Endothelial cell of umbilical vein (primary cell): ENCODE data around the gene HESX1. TPM values are rescaled to one million over a fixed set of nuclear protein-coding genes. Genes with fewer than 3 reads are reported as not detected.

Experiments
- BruUV-seq: library from RNA; stranded (reverse); fragments of 400-500 nt; replicated peaks from 2 replicates; lab custom pipeline; 2021; lab: Mats Ljungman, UMichigan
- CTCF ChIA-PET: fragments of 300-600, 350-600 bp; sonication (Branson Sonifier 250); formaldehyde crosslinking; loops from one replicate; lab custom pipeline; 2021; ENCODE audit warnings: antibody characterized with exemption, inconsistent platforms; lab: Charles Lee
- POLR2A ChIA-PET: fragments of 300-600, 350-600 bp; sonication (Branson Sonifier 250); formaldehyde crosslinking; loops from one replicate; lab custom pipeline; 2021; ENCODE audit warnings: antibody characterized with exemption, inconsistent platforms; lab: Charles Lee
- DNase-seq: peaks from one replicate; pipeline ENCODE4 v3.0.0-alpha.2; 2011; ENCODE audit warnings: low read depth, low spot score
- FAIRE-seq: peaks from 2 replicates; lab custom pipeline; 2011; peaks lifted over from hg19 to GRCh38; lab: Jason Lieb, UNC
- H2AFZ ChIP-seq: 2 replicates; pipeline ENCODE4 v1.6.0; 2012; ENCODE audit warnings: low read depth, low read length, control low read depth, inconsistent platforms
- H3K27ac ChIP-seq: 2 replicates; pipeline ENCODE4 v1.5.1; 2011; ENCODE audit warnings: low read depth, mild to moderate bottlenecking, control low read depth, low read length, moderate library complexity; ENCODE audit not compliant: insufficient read depth
- H3K27me3 ChIP-seq, 2 experiments: 2 replicates each; pipeline versions ENCODE4 v1.6.0 to v1.6.1; 2011; ENCODE audit warnings: low read length in 2 of 2, mixed read lengths in 1 of 2; ENCODE audit not compliant: control insufficient read depth in 2 of 2, insufficient read depth in 2 of 2
- H3K36me3 ChIP-seq, 2 experiments: 2 replicates in 1 of 2; 3 replicates in 1 of 2; pipeline ENCODE4 v1.5.1; 2011; ENCODE audit warnings: low read length in 2 of 2, mild to moderate bottlenecking in 1 of 2, moderate library complexity in 1 of 2; ENCODE audit not compliant: control insufficient read depth in 2 of 2, insufficient read depth in 2 of 2; ENCODE audit errors: extremely low read depth in 1 of 2
- H3K4me1 ChIP-seq: 3 replicates; pipeline ENCODE4 v1.5.1; 2011; ENCODE audit warnings: mild to moderate bottlenecking, low read length; ENCODE audit not compliant: control insufficient read depth, insufficient read depth; ENCODE audit errors: extremely low read depth
- H3K4me2 ChIP-seq: 2 replicates; pipeline ENCODE4 v1.6.1; 2011; ENCODE audit warnings: low read length, control low read depth, mixed read lengths; ENCODE audit not compliant: insufficient read depth
- H3K4me3 ChIP-seq, 3 experiments: fragments of 200-600 bp in 1 of 3; sonication (generic), shearing (Covaris generic) in 1 of 3; replicated peaks in 1 of 3; 2 replicates each; pipeline ENCODE4 v1.5.1; 2011 to 2016; ENCODE audit warnings: control low read depth in 3 of 3, low read length in 3 of 3, mild to moderate bottlenecking in 2 of 3, inconsistent platforms in 1 of 3, low read depth in 1 of 3, moderate library complexity in 1 of 3; ENCODE audit not compliant: insufficient read depth in 1 of 3
- H3K79me2 ChIP-seq: 2 replicates; pipeline ENCODE4 v1.6.0; 2012; ENCODE audit warnings: low read length, inconsistent platforms; ENCODE audit not compliant: control insufficient read depth, insufficient read depth
- H3K9ac ChIP-seq: replicated peaks from 2 replicates; pipeline ENCODE3; 2011; ENCODE audit warnings: low read length, control low read depth; ENCODE audit not compliant: insufficient read depth; ENCODE audit errors: extremely low read depth
- H3K9me1 ChIP-seq: replicated peaks from 3 replicates; pipeline ENCODE4 v1.6.0; 2011; ENCODE audit warnings: mild to moderate bottlenecking, low read length; ENCODE audit not compliant: control insufficient read depth, insufficient read depth; ENCODE audit errors: extremely low read depth
- H3K9me3 ChIP-seq: replicated peaks from 2 replicates; pipeline ENCODE4 v1.5.1; 2012; ENCODE audit warnings: low read length, inconsistent platforms; ENCODE audit not compliant: control insufficient read depth, insufficient read depth
- H4K20me1 ChIP-seq: replicated peaks from 2 replicates; pipeline ENCODE3; 2011; ENCODE audit warnings: mild to moderate bottlenecking, low read length; ENCODE audit not compliant: control insufficient read depth, insufficient read depth; ENCODE audit errors: extremely low read depth
- GATA2 ChIP-seq: IDR thresholded peaks from 2 replicates; pipeline ENCODE4 v1.7.0; 2011; ENCODE audit warnings: low read depth, mild to moderate bottlenecking, moderate library complexity, mixed read lengths, low read length; ENCODE audit not compliant: insufficient read length, insufficient read depth
- MYC ChIP-seq: IDR thresholded peaks from one replicate; pipeline ENCODE4 v1.6.1; 2011; ENCODE audit warnings: mild to moderate bottlenecking, low read depth, low read length
- POLR2A ChIP-seq: IDR thresholded peaks from 2 replicates; pipeline ENCODE4 v1.6.1; 2012; ENCODE audit warnings: low read depth, mild to moderate bottlenecking, control low read depth, low read length
- POLR2AphosphoS5 ChIP-seq: IDR thresholded peaks from 2 replicates; pipeline ENCODE4 v1.6.1; 2012; ENCODE audit warnings: low read depth, mild to moderate bottlenecking, control low read depth, low read length, moderate library complexity; ENCODE audit not compliant: insufficient read depth
- dilution Hi-C: fragments of 300-500 bp; cut with MboI; formaldehyde crosslinking; loops from one replicate; pipeline ENCODE4 v1.15.0; 2019; ENCODE audit warnings: low sequenced_read_pairs; ENCODE audit not compliant: extremely low pct_ligation_motif_present
- intact Hi-C: fragments of 100-400 bp; cut with micrococcal nuclease; formaldehyde crosslinking; loops from one replicate; pipeline ENCODE4 v1.10.0; 2022
- polyA plus RNA-seq, 4 experiments: library from polyadenylated mRNA; depleted of rRNA in 3 of 4; stranded (reverse) in 3 of 4; unstranded in 1 of 4; fragments of >200 nt; gene quantifications; 2 replicates each; pipeline versions ENCODE4 v1.2.1 to v1.2.3, GENCODE V29; 2011 to 2012; ENCODE audit warnings: missing spikeins in 1 of 4
- total RNA-seq: library from RNA; stranded (reverse); gene quantifications from 2 replicates; pipeline ENCODE4 v1.2.3, GENCODE V29; 2021
- TF ChIP-seq, protein P1 (sequence below): IDR thresholded peaks from 2 replicates; pipeline ENCODE4 v1.6.1; 2011; ENCODE audit not compliant: insufficient read depth, insufficient read length
- TF ChIP-seq, protein P2 (sequence below), 2 donors: IDR thresholded peaks; 1 replicate in 1 of 2; 2 replicates in 1 of 2; pipeline ENCODE4 v1.5.1; 2011; ENCODE audit warnings: low read length in 2 of 2, mild to moderate bottlenecking in 2 of 2, moderate library complexity in 2 of 2, control low read depth in 1 of 2, inconsistent platforms in 1 of 2, low read depth in 1 of 2; ENCODE audit not compliant: insufficient read depth in 1 of 2; ENCODE audit errors: extremely low read depth in 1 of 2

The HESX1 gene
- total and polyA plus RNA-seq, 2 donors (not counting 3 experiments of a cell fraction or from before 2014, with no cell fraction given), result 0.21 to 0.58 TPM

DNA sequence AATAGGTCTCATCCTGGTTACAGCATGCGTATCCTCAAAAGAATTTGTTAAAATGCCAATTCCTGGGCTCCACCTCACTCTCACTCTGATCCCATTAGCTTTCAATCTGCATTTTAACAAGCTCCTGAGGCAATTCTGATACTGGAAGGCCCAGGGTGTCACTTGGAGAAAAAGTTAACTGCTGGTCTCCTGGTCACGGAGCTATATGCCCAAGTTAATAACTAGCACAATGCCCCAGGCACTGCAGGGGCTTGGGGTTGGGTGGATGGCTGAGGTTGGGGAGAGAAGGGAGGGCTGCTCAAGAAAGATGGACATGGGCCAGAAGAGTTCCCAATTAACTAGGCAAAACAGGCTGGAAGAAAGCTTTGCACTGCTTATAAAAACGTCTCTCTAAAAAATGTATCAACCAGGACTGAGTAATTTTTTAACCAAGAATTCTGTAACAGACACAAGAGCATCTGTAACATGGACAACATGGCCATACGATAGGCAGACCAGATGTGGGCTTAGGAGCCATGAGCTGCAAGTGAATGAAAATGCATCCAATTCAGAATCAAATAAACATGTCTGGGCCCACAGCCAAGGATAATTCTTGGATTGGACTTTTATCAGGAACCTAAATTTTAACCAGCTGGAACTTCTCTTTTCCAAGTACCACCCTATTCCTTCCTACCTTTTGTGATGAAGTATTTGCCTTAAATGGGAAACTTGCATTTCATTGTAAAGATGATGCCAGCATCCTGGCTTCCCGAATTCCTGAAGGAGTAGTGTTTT is 38.8 kb downstream of the HESX1 start:
- FAIRE-seq (peak; percentile 62), DNase-seq (no peak)
- ChIA-PET CTCF (interaction anchor here (0.6 to 3.7 kb wide), 2 partner anchors 9 to 25 kb away, joined by 3 to 20 read pairs; no protein-coding TSS in a partner anchor), POLR2A (no interaction called here)
- H3K79me2 ChIP-seq, result no peaks in the 10 kb centered on the region
- no peak overlapping the region for H3K4me2 ChIP-seq
- H2AFZ ChIP-seq, result no peak overlapping the region
- no peaks in the 10 kb centered on the region for H3K9me1 ChIP-seq
- no TSS peak for BruUV-seq
- dilution Hi-C loops (no loop called here), intact Hi-C loops (no loop called here)
- no peaks in the 10 kb centered on the region for H4K20me1 ChIP-seq
- H3K27me3 ChIP-seq, result peaks cover 57 to 64% of the 10 kb centered on the region in 2 experiments
- no peak overlapping the region for H3K4me3 ChIP-seq
- no peaks in the 10 kb centered on the region for H3K36me3 ChIP-seq
- no peak for TF ChIP-seq POLR2A
- TF ChIP-seq GATA2, result no peak
- TF ChIP-seq POLR2AphosphoS5, result no peak
- TF ChIP-seq, protein P1, sequence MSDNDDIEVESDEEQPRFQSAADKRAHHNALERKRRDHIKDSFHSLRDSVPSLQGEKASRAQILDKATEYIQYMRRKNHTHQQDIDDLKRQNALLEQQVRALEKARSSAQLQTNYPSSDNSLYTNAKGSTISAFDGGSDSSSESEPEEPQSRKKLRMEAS, result no peak
- TF ChIP-seq MYC, result no peak
- TF ChIP-seq, protein P2, sequence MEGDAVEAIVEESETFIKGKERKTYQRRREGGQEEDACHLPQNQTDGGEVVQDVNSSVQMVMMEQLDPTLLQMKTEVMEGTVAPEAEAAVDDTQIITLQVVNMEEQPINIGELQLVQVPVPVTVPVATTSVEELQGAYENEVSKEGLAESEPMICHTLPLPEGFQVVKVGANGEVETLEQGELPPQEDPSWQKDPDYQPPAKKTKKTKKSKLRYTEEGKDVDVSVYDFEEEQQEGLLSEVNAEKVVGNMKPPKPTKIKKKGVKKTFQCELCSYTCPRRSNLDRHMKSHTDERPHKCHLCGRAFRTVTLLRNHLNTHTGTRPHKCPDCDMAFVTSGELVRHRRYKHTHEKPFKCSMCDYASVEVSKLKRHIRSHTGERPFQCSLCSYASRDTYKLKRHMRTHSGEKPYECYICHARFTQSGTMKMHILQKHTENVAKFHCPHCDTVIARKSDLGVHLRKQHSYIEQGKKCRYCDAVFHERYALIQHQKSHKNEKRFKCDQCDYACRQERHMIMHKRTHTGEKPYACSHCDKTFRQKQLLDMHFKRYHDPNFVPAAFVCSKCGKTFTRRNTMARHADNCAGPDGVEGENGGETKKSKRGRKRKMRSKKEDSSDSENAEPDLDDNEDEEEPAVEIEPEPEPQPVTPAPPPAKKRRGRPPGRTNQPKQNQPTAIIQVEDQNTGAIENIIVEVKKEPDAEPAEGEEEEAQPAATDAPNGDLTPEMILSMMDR (IDR thresholded peaks at IDR 0.05; ENCODE audit: extremely low read depth in 1 of 2, insufficient read depth in 1 of 2, low read depth in 1 of 2, low read length in 2 of 2), result no peak
- H3K9me3 ChIP-seq, result no peaks in the 10 kb centered on the region
- no peak overlapping the region for H3K27ac ChIP-seq
- H3K9ac ChIP-seq, result no peak overlapping the region
- H3K4me1 ChIP-seq, result peaks cover 9% of the 10 kb centered on the region
